ENCODE measurements around the gene ZNF181.

Gene ZNF181

GRCh38 chr19:34707661-34708060 lies 26.4 kb upstream of the ZNF181 start:
- no peak for TF ChIP-seq CTCF (IDR thresholded peaks at IDR 0.05; ENCODE audit: control insufficient read depth, insufficient read depth, low read depth, low read length, missing control alignments)
- DNase-seq (ENCODE audit: low read depth) = no peak
- H3K4me3 ChIP-seq (ENCODE audit: control insufficient read depth, low read depth, low read length) = no peak overlapping the region

- TF ChIP-seq CTCF (IDR thresholded peaks at IDR 0.05; ENCODE audit: control insufficient read depth, insufficient read depth, low read depth, low read length, missing control alignments) = no peak
- DNase-seq (ENCODE audit: low read depth) = no peak
These were observed 22.2 kb upstream of the ZNF181 start for GRCh38 chr19:34711890-34712289.

GRCh38 chr19:34712395-34713261 lies 21.4 kb upstream of the ZNF181 start:
- TF ChIP-seq CTCF (IDR thresholded peaks at IDR 0.05; ENCODE audit: control insufficient read depth, insufficient read depth, low read depth, low read length, missing control alignments) = peak; percentile 53
- H3K4me3 ChIP-seq (ENCODE audit: control insufficient read depth, low read depth, low read length) = no peak overlapping the region
- peak; percentile 52 for DNase-seq (ENCODE audit: low read depth)

More at GRCh38 chr19:34711890-34712289, 22.2 kb upstream of the ZNF181 start:
- no peak overlapping the region for H3K4me3 ChIP-seq (ENCODE audit: control insufficient read depth, low read depth, low read length)

- no peak for TF ChIP-seq CTCF (IDR thresholded peaks at IDR 0.05; ENCODE audit: control insufficient read depth, insufficient read depth, low read depth, low read length, missing control alignments)
- DNase-seq (ENCODE audit: low read depth) = no peak
- no peak overlapping the region for H3K4me3 ChIP-seq (ENCODE audit: control insufficient read depth, low read depth, low read length)
These were observed 20.8 kb upstream of the ZNF181 start for GRCh38 chr19:34713262-34713637.

- no peak overlapping the region for H3K4me3 ChIP-seq (ENCODE audit: control insufficient read depth, low read depth, low read length)
- no peak for TF ChIP-seq CTCF (IDR thresholded peaks at IDR 0.05; ENCODE audit: control insufficient read depth, insufficient read depth, low read depth, low read length, missing control alignments)
- no peak for DNase-seq (ENCODE audit: low read depth)
These were observed 18.7 kb upstream of the ZNF181 start for GRCh38 chr19:34715357-34715756.

GRCh38 chr19:34722353-34722752 lies 11.7 kb upstream of the ZNF181 start:
- no peak for DNase-seq (ENCODE audit: low read depth)
- TF ChIP-seq CTCF (IDR thresholded peaks at IDR 0.05; ENCODE audit: control insufficient read depth, insufficient read depth, low read depth, low read length, missing control alignments) = no peak
- H3K4me3 ChIP-seq (ENCODE audit: control insufficient read depth, low read depth, low read length) = no peak overlapping the region

Measured in AG09309 (cell line).